SK-N-SH treated with all-trans-retinoic acid at 6 μM for 48 hours (cell line): ENCODE data around the gene CACNA1I.

Experiments used
- ARNTL ChIP-seq: fragments of 450-650 bp; formaldehyde crosslinking; IDR thresholded peaks from 2 replicates; pipeline ENCODE4 v1.5.0; 2020; ENCODE audit warnings: low read depth, mild to moderate bottlenecking, moderate library complexity, borderline replicate concordance
- BACH2 ChIP-seq: fragments of 250-450 bp; sonication (Bioruptor Pico); IDR thresholded peaks from 2 replicates; pipeline ENCODE4 v1.9.0; 2021; ENCODE audit warnings: mild to moderate bottlenecking, borderline replicate concordance
- ESRRG ChIP-seq: fragments of 250-450 bp; sonication (Bioruptor Pico); IDR thresholded peaks from 2 replicates; pipeline ENCODE4 v1.6.1; 2021; ENCODE audit warnings: mild to moderate bottlenecking
- ISL1 ChIP-seq: fragments of 250-450 bp; sonication (Bioruptor Pico); IDR thresholded peaks from 2 replicates; pipeline ENCODE4 v2.1.2; 2022; ENCODE audit warnings: mild to moderate bottlenecking, moderate library complexity
- OSR1 ChIP-seq: fragments of 250-450 bp; sonication (Bioruptor Pico); IDR thresholded peaks from 2 replicates; pipeline ENCODE4 v1.8.0; 2022; ENCODE audit warnings: moderate library complexity, mild to moderate bottlenecking, inconsistent platforms
- RARB ChIP-seq: fragments of 250-450 bp; sonication (Bioruptor Pico); IDR thresholded peaks from 2 replicates; pipeline ENCODE4 v1.8.0; 2021; ENCODE audit warnings: mild to moderate bottlenecking, moderate library complexity
- TCF4 ChIP-seq: fragments of 250-450 bp; sonication (Bioruptor Pico); IDR thresholded peaks from 2 replicates; pipeline ENCODE4 v1.8.0; 2021; ENCODE audit warnings: mild to moderate bottlenecking, moderate library complexity, borderline replicate concordance
- ZC3H10 ChIP-seq: fragments of 250-450 bp; sonication (Bioruptor Pico); IDR thresholded peaks from 2 replicates; pipeline ENCODE4 v1.5.1; 2021; ENCODE audit warnings: mild to moderate bottlenecking, moderate library complexity
- ZNF8 ChIP-seq: fragments of 450-650 bp; formaldehyde crosslinking; IDR thresholded peaks from 2 replicates; pipeline ENCODE4 v1.5.0; 2020; ENCODE audit warnings: mild to moderate bottlenecking, moderate library complexity
- TF ChIP-seq, protein P1 (sequence below): fragments of 250-450 bp; sonication (Bioruptor Pico); IDR thresholded peaks from 2 replicates; pipeline ENCODE4 v1.8.0; 2020; ENCODE audit warnings: mild to moderate bottlenecking, moderate library complexity, borderline replicate concordance
- TF ChIP-seq, protein P2 (sequence below): fragments of 250-450 bp; sonication (Bioruptor Pico); IDR thresholded peaks from 2 replicates; pipeline ENCODE4 v1.5.0; 2020; ENCODE audit warnings: mild to moderate bottlenecking, moderate library complexity

DNA sequence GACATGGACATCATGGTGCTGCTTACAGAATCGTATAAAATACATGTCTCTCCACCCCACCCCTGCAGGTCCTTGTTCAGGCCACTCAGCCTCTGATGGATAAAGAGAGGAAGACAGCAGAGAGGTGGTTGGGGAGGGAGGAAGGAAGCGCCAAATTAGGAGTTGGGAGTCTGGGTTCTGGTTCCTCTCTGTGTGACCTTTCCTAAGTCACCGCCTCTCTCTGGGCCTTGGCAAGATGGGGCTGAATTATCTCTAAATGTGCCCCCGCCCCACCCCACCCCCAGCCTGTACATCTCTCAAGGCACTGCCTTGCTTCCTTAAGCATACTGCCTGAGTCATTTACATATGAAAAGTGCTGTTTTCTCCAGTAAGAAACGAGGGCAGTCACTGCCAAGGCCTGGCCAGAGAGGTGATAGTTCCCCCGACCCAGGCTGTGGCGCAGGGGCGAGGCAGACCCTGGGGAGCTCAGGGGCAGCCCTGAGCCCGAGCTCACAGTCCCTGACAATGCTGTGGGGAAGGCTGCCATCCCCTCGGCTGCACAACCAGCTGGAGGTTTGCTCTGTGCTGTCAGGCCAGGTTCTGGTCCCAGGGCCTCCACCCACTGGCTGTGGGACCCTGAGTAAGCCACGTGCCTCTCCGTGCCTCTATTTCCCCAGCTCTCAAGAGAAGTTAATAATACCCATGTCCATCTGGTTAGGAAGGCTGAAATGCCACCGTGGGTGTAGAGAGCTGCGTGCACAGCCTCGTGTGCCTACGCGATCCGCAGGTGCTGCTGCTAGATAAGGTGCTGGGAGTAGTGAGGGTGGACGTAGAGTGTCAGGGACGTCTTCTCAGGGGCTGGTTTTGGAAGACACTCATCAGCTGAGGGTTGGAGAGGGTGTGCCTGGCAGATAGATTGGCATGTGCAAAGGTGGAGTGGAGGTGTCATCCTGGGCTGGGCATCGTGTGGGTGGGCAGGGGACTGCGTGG, 55.3 kb downstream of the CACNA1I start:
- no peak for TF ChIP-seq ESRRG (CRISPR knock-in tag)
- no peak for TF ChIP-seq TCF4 (CRISPR knock-in tag)
- no peak for TF ChIP-seq RARB (CRISPR knock-in tag)
- no peak for TF ChIP-seq ZNF8 (CRISPR knock-in tag)
- TF ChIP-seq BACH2 (CRISPR knock-in tag): no peak
- no peak for TF ChIP-seq ARNTL (CRISPR knock-in tag)
- no peak for TF ChIP-seq ZC3H10
- TF ChIP-seq, protein P1, sequence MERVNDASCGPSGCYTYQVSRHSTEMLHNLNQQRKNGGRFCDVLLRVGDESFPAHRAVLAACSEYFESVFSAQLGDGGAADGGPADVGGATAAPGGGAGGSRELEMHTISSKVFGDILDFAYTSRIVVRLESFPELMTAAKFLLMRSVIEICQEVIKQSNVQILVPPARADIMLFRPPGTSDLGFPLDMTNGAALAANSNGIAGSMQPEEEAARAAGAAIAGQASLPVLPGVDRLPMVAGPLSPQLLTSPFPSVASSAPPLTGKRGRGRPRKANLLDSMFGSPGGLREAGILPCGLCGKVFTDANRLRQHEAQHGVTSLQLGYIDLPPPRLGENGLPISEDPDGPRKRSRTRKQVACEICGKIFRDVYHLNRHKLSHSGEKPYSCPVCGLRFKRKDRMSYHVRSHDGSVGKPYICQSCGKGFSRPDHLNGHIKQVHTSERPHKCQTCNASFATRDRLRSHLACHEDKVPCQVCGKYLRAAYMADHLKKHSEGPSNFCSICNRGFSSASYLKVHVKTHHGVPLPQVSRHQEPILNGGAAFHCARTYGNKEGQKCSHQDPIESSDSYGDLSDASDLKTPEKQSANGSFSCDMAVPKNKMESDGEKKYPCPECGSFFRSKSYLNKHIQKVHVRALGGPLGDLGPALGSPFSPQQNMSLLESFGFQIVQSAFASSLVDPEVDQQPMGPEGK: no peak
- TF ChIP-seq OSR1 (CRISPR knock-in tag): no peak
- TF ChIP-seq ISL1 (CRISPR knock-in tag): no peak
- TF ChIP-seq, protein P2, sequence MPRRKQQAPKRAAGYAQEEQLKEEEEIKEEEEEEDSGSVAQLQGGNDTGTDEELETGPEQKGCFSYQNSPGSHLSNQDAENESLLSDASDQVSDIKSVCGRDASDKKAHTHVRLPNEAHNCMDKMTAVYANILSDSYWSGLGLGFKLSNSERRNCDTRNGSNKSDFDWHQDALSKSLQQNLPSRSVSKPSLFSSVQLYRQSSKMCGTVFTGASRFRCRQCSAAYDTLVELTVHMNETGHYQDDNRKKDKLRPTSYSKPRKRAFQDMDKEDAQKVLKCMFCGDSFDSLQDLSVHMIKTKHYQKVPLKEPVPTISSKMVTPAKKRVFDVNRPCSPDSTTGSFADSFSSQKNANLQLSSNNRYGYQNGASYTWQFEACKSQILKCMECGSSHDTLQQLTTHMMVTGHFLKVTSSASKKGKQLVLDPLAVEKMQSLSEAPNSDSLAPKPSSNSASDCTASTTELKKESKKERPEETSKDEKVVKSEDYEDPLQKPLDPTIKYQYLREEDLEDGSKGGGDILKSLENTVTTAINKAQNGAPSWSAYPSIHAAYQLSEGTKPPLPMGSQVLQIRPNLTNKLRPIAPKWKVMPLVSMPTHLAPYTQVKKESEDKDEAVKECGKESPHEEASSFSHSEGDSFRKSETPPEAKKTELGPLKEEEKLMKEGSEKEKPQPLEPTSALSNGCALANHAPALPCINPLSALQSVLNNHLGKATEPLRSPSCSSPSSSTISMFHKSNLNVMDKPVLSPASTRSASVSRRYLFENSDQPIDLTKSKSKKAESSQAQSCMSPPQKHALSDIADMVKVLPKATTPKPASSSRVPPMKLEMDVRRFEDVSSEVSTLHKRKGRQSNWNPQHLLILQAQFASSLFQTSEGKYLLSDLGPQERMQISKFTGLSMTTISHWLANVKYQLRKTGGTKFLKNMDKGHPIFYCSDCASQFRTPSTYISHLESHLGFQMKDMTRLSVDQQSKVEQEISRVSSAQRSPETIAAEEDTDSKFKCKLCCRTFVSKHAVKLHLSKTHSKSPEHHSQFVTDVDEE: no peak
